Measurements from ENCODE around the gene NXNL2.

NXNL2 gene

DNA sequence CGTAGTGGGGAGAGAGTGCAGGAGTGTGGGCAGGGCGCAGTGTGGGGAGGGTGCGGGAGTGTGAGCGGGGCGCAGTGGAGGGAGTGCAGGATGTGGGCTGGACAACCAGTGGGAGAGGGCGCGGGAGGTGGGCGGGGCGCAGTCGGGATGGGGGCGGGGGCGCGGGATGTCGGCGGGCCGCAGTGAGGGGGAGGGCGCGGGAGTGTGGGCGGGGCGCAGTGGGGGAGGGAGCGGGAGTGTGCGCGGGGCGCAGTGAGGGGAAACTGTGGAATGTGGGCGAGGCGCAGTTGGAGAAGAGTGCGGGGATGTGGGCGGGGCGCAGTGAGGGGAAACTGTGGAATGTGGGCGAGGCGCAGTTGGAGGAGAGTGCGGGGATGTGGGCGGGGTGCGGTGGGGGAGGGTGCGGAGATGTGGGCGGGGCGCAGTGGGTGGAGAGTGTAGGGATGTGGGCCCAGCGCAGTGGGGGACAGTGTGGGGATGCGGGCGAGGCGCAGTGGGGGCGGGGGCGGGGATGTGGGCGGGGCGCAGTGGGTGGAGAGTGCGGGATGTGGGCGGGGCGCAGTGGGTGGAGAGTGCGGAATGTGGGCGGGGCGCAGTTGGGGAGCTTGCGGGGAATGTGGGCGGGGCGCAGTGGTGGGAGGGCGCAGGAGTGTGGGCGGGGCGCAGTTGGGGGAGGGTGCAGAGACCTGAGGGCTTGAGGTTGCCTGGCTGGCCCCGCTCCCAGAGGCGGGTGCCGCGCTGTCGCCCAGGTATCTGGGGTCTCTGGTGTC is at the start of gene NXNL2:
Gene NXNL2, plus strand, starts transcription at position 723 of the 770 bp plus-strand sequence. CDS start 257 bp downstream, outside the sequence.
- Histone ChIP-seq H3K4me1 (ENCODE audit: control insufficient read depth in 1 of 2, insufficient read depth in 2 of 2, low read length in 2 of 2) (peaks cover 0 to 18% of the 10 kb centered on the region in 2 donors), H3K36me3 (ENCODE audit: control insufficient read depth in 1 of 2, insufficient read depth in 2 of 2, low read length in 2 of 2) (no peaks in the 10 kb centered on the region), H3K9me3 (ENCODE audit: control insufficient read depth in 1 of 2, low read length in 2 of 2) (no peaks in the 10 kb centered on the region), H3K4me3 (ENCODE audit: low read depth in 1 of 2, low read length in 2 of 2) (peak within 1 kb of the TSS; percentile 7 to 72), H3K27ac (ENCODE audit: low read length) (no peak within 1 kb of the TSS), H3K27me3 (ENCODE audit: low read depth, low read length) (no peaks in the 10 kb centered on the region)

DNA sequence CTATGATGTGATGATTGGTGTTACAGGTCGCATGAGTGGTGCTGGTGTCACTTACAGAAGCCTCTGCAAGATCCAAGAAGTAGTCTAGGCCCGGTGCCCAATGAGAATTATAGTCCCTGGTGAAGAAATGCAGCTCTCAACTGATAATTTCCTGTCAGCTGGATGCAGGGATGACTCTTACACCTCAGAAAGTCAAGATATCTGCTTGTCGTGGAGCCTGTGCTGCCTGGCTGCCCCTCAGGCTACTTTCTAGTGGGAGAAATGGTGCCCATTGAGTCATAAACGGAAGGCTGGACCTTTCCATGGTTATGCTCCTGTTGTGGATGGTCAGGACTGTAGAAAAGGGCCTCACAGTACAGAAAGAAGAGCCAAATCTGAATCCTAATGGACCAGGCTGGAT is 46.8 kb upstream of the NXNL2 start:
- Histone ChIP-seq H3K9me3 (ENCODE audit: control insufficient read depth in 1 of 2, low read length in 2 of 2) (no peaks in the 10 kb centered on the region), H3K27ac (ENCODE audit: low read length) (no peak overlapping the region), H3K4me1 (ENCODE audit: control insufficient read depth in 1 of 2, insufficient read depth in 2 of 2, low read length in 2 of 2) (no peaks in the 10 kb centered on the region), H3K4me3 (ENCODE audit: low read depth in 1 of 2, low read length in 2 of 2) (no peak overlapping the region), H3K27me3 (ENCODE audit: low read depth, low read length) (no peaks in the 10 kb centered on the region), H3K36me3 (ENCODE audit: control insufficient read depth in 1 of 2, insufficient read depth in 2 of 2, low read length in 2 of 2) (peaks cover 5 to 7% of the 10 kb centered on the region in 2 donors)

DNA sequence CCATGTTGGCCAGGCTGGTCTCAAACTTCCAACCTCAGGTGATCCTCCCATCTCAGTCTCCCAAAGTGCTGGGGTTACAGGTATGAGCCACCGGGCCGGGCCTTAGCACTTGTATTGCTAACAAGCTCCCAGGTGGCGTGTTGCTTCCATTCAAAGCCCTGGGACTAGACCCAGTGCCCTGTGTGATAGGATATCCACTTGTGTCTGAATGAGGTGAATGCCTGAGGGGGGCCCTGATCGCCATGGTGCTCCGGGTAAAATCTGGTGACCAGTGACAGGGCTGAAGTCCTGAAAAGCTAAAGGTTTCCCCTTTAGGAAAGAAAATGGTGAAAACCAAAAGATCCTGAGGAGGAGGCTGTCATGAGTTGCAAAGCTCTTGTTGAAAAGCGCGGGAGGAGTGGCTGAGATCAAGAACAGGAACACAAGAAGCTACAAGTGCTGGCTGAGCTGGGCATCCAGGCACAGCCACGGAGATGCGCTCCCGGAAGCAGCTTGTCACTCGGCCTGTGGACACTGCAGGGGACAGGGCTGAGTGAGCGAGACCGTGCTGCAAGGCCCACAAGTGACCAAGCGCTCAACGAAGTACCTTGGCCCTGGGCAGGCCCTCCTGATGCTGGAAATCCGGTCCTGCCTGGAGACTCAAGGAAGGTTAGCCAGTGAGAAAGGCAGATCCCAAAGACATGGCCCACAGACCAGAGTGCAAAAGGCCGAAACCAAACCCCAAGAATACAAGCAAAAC is 39.8 kb upstream of the NXNL2 start:
- Histone ChIP-seq H3K4me3 (ENCODE audit: low read depth in 1 of 2, low read length in 2 of 2) (no peak overlapping the region), H3K9me3 (ENCODE audit: control insufficient read depth in 1 of 2, low read length in 2 of 2) (no peaks in the 10 kb centered on the region), H3K27me3 (ENCODE audit: low read depth, low read length) (no peaks in the 10 kb centered on the region), H3K36me3 (ENCODE audit: control insufficient read depth in 1 of 2, insufficient read depth in 2 of 2, low read length in 2 of 2) (no peaks in the 10 kb centered on the region), H3K4me1 (ENCODE audit: control insufficient read depth in 1 of 2, insufficient read depth in 2 of 2, low read length in 2 of 2) (no peaks in the 10 kb centered on the region), H3K27ac (ENCODE audit: low read length) (no peak overlapping the region)

DNA sequence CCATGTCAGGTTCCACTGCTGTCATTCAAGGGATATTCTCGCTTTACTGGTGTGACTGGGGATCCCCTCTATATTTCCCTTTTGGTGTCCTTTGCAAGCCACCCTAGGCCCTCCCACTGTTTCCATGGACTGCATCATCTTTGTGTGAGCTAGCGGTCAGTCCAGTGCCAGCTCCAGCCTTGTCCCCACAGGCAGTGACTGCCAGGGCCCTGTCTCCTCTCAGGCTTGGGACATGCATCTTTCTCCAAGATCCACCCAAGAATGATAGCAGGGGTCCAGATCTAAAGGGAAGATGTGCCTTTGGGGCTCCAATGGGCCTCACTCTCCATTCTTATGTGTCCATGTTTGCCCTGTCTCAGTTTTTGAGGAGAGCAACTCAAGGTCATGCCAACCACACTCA is 37.8 kb upstream of the NXNL2 start:
- Histone ChIP-seq H3K4me1 (ENCODE audit: control insufficient read depth in 1 of 2, insufficient read depth in 2 of 2, low read length in 2 of 2) (no peaks in the 10 kb centered on the region), H3K36me3 (ENCODE audit: control insufficient read depth in 1 of 2, insufficient read depth in 2 of 2, low read length in 2 of 2) (no peaks in the 10 kb centered on the region), H3K27me3 (ENCODE audit: low read depth, low read length) (no peaks in the 10 kb centered on the region), H3K4me3 (ENCODE audit: low read depth in 1 of 2, low read length in 2 of 2) (no peak overlapping the region), H3K9me3 (ENCODE audit: control insufficient read depth in 1 of 2, low read length in 2 of 2) (no peaks in the 10 kb centered on the region), H3K27ac (ENCODE audit: low read length) (no peak overlapping the region)

DNA sequence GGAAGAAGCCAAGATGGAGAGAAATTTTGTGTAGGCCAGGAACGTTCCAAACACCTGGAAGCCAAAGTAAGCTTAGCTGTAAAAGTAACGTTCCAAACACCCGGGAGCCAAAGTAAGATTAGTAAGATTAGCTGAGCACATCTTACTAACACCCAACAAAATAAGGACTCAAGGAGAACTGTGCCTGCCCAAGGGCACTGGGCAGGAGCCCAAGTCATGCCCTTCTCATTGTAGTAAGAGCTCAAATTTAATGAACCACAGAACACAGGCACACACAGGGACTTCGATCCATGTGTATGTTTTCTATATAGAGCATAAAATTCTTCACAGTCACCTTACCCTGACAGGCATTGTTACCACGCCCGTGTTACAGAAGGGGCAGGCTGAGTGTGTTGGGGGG is 36.1 kb upstream of the NXNL2 start:
- Histone ChIP-seq H3K27me3 (ENCODE audit: low read depth, low read length) (no peaks in the 10 kb centered on the region), H3K27ac (ENCODE audit: low read length) (no peak overlapping the region), H3K4me1 (ENCODE audit: control insufficient read depth in 1 of 2, insufficient read depth in 2 of 2, low read length in 2 of 2) (no peaks in the 10 kb centered on the region), H3K36me3 (ENCODE audit: control insufficient read depth in 1 of 2, insufficient read depth in 2 of 2, low read length in 2 of 2) (no peaks in the 10 kb centered on the region), H3K9me3 (ENCODE audit: control insufficient read depth in 1 of 2, low read length in 2 of 2) (no peaks in the 10 kb centered on the region), H3K4me3 (ENCODE audit: low read depth in 1 of 2, low read length in 2 of 2) (no peak overlapping the region)

DNA sequence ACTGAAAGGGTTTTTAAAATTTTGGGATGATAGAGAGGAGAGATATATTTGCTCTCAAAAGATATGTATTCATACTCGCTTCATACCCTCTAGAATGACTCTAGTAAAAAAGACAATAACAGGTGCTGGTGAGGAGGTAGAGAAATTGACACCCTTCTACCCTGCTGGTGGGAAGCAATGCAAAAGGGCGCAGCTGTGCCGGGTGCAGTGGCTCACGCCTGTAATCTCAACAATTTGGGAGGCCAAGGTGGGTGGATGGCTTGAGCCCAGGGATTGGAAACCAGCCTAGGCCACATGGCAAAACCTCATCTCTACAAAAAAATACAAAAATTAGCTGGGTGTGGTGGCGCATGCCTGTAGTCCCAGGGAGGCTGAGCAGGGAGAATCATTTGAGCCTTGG is 33.9 kb upstream of the NXNL2 start:
- H3K9me3 ChIP-seq (ENCODE audit: control insufficient read depth in 1 of 2, low read length in 2 of 2), result no peaks in the 10 kb centered on the region
- H3K27ac ChIP-seq (ENCODE audit: low read length), result no peak overlapping the region
- no peaks in the 10 kb centered on the region for H3K4me1 ChIP-seq (ENCODE audit: control insufficient read depth in 1 of 2, insufficient read depth in 2 of 2, low read length in 2 of 2)
- H3K4me3 ChIP-seq (ENCODE audit: low read depth in 1 of 2, low read length in 2 of 2), result no peak overlapping the region
- no peaks in the 10 kb centered on the region for H3K36me3 ChIP-seq (ENCODE audit: control insufficient read depth in 1 of 2, insufficient read depth in 2 of 2, low read length in 2 of 2)
- H3K27me3 ChIP-seq (ENCODE audit: low read depth, low read length), result no peaks in the 10 kb centered on the region

DNA sequence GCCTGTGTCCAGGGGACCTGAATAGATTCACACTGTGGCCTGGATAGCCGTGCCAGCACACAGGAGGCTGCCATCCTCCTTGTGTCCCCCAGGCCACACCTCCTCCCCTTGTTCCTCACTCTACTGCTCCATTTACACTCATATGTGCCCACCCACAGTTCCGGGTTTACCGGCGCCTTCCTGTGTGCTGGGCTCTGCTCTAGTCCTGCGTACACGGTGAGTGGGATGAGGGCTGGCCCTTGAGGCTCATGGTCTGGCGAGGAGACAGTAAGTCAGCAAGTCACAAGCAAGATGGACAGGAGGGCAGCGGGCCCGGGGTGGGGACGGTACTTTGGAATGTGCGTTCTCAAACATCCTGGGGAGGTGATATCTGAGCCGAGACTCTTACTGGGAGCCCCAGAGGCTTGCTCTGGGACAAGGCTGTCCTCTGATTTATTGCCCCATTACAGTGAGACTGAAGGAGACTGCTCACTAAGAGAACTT is 32.4 kb upstream of the NXNL2 start:
- no peaks in the 10 kb centered on the region for H3K27me3 ChIP-seq (ENCODE audit: low read depth, low read length)
- no peaks in the 10 kb centered on the region for H3K9me3 ChIP-seq (ENCODE audit: control insufficient read depth in 1 of 2, low read length in 2 of 2)
- H3K4me1 ChIP-seq (ENCODE audit: control insufficient read depth in 1 of 2, insufficient read depth in 2 of 2, low read length in 2 of 2), result no peaks in the 10 kb centered on the region
- H3K27ac ChIP-seq (ENCODE audit: low read length), result no peak overlapping the region
- no peak overlapping the region for H3K4me3 ChIP-seq (ENCODE audit: low read depth in 1 of 2, low read length in 2 of 2)
- H3K36me3 ChIP-seq (ENCODE audit: control insufficient read depth in 1 of 2, insufficient read depth in 2 of 2, low read length in 2 of 2), result no peaks in the 10 kb centered on the region

DNA sequence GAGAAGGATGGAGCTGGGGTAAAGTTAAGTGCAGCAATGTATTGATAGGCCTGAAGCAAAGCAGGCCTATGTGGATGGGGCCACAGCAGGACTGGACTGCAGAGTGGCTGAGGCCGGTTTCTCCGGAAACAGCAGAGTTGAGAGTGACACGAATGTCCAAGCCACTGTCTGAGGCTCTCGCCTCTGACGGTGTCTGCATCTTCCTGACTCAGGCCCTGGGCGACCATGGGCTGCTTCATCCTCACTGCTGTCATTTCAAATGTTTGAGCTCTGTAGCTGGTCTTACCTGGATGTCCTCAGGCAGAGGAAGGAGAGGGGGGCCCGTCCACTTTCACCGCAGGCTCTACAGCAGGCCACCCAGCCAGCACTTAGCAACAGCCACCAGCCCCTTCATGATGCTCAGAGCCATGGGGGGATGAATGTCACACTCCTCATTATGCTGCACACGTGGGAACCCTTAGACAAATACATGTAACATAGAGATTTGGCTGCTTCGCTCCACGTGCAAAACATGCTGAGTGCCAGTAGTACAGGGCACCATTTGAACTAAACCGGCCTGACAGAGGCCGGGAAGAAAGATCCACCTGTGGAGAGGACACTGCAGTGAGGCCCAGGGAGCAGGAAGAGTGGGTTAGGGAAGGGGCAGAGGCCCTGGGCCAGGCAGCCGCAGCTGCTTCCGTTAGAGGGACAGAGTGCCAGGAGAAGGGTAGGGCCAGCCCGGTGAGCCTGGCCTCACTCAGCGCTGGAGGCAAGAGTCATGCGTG is 31.7 kb upstream of the NXNL2 start:
- no peak overlapping the region for H3K27ac ChIP-seq (ENCODE audit: low read length)
- no peaks in the 10 kb centered on the region for H3K27me3 ChIP-seq (ENCODE audit: low read depth, low read length)
- no peaks in the 10 kb centered on the region for H3K4me1 ChIP-seq (ENCODE audit: control insufficient read depth in 1 of 2, insufficient read depth in 2 of 2, low read length in 2 of 2)
- H3K36me3 ChIP-seq (ENCODE audit: control insufficient read depth in 1 of 2, insufficient read depth in 2 of 2, low read length in 2 of 2), result no peaks in the 10 kb centered on the region
- H3K4me3 ChIP-seq (ENCODE audit: low read depth in 1 of 2, low read length in 2 of 2), result no peak overlapping the region
- no peaks in the 10 kb centered on the region for H3K9me3 ChIP-seq (ENCODE audit: control insufficient read depth in 1 of 2, low read length in 2 of 2)

DNA sequence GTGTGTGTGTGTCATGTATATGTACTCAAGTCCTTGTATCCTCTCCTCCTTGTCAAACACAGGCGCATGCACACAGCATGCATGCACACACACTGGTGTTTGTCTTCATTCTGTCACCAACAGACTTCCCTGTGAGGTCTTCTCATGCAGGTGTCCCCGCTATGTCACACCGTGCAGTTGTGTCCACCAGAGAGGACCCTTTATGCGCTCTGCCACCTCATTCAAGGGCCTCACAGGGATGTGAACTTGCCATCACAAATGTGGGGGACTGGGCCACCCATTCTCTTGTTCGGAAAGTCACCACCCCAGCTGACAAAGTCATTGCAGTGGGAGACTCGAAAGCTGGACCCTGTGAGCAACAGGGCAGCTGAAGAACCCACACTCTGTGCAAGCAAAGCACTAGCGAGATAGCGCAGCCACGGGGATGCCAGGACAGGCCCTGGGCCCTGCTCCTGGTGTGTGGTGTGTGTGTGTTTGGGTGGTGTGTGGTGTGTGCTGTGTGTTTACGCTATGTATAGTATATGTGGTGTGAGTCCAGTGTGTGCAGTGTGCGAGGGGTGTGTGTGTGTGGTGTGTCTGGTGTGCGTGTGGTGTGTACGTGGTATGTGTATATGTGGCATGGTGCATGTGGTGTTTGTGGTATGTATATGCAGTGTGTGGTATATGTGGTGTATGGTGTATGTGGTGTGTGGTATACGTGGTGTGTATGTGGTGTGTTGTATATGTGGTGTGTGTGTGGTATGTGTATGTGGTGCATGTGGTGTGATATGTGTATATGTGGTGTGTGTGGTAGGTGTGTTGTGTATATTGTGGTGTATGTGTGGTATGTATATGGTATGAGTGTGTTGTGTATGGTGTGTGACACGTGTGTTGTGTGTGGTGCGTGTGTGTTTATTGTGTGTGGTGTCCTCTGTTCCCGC is 30.9 kb upstream of the NXNL2 start:
- H3K4me1 ChIP-seq (ENCODE audit: control insufficient read depth in 1 of 2, insufficient read depth in 2 of 2, low read length in 2 of 2), result no peaks in the 10 kb centered on the region

DNA sequence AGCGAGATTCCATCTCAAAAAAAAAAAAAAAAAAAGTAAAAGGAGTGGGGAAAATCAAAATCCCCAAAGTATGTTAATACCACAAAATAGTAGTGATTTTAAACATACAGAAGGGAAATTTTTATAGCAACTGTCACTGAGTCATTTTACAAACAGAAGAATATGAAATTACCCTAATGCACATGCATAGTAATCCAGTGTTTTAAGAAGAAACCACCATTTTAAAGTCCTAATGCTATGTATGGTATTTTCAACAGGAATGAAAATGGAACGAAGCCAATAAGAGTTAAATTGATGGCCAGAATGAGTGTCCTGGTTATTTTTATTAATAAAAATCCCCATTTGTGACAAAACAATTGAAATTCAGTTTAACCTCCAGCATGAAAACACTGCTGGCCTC is 26.7 kb upstream of the NXNL2 start:
- H3K36me3 ChIP-seq (ENCODE audit: control insufficient read depth in 1 of 2, insufficient read depth in 2 of 2, low read length in 2 of 2), result no peaks in the 10 kb centered on the region
- no peaks in the 10 kb centered on the region for H3K27me3 ChIP-seq (ENCODE audit: low read depth, low read length)
- peaks cover 0 to 4% of the 10 kb centered on the region in 2 donors for H3K9me3 ChIP-seq (ENCODE audit: control insufficient read depth in 1 of 2, low read length in 2 of 2)
- H3K27ac ChIP-seq (ENCODE audit: low read length), result no peak overlapping the region
- H3K4me1 ChIP-seq (ENCODE audit: control insufficient read depth in 1 of 2, insufficient read depth in 2 of 2, low read length in 2 of 2), result no peaks in the 10 kb centered on the region
- no peak overlapping the region for H3K4me3 ChIP-seq (ENCODE audit: low read depth in 1 of 2, low read length in 2 of 2)

More for the DNA sequence above, 30.9 kb upstream of the NXNL2 start:
- Histone ChIP-seq H3K4me3 (ENCODE audit: low read depth in 1 of 2, low read length in 2 of 2) (no peak overlapping the region), H3K27me3 (ENCODE audit: low read depth, low read length) (no peaks in the 10 kb centered on the region), H3K9me3 (ENCODE audit: control insufficient read depth in 1 of 2, low read length in 2 of 2) (peaks cover 0 to 4% of the 10 kb centered on the region in 2 donors), H3K27ac (ENCODE audit: low read length) (no peak overlapping the region), H3K36me3 (ENCODE audit: control insufficient read depth in 1 of 2, insufficient read depth in 2 of 2, low read length in 2 of 2) (no peaks in the 10 kb centered on the region)
